GM15510 (cell line): ENCODE results near the gene TMEM62.

Experiments
- POLR2A ChIP-seq: IDR thresholded peaks from 3 replicates; pipeline ENCODE4 v1.6.1; 2011; ENCODE audit warnings: borderline replicate concordance; ENCODE audit not compliant: insufficient read length; ENCODE audit errors: extremely low read depth

Gene TMEM62

GRCh38 chr15:43105778-43106485 lies 27.5 kb upstream of the TMEM62 start, which contains the start of gene UBR1:
Gene UBR1 (minus strand): TSS chr15:43106038. CDS start chr15:43106022, 16 bp downstream.
- peak; percentile 67 for TF ChIP-seq POLR2A

- TF ChIP-seq POLR2A, result no peak
Measured at GRCh38 chr15:43106486-43106829, 26.9 kb upstream of the TMEM62 start.

GRCh38 chr15:43107751-43108150 lies 25.6 kb upstream of the TMEM62 start:
- TF ChIP-seq POLR2A, result no peak

- no peak for TF ChIP-seq POLR2A
Measured at GRCh38 chr15:43111354-43111753, 22.0 kb upstream of the TMEM62 start.

- no peak for TF ChIP-seq POLR2A
Measured at GRCh38 chr15:43118286-43118685, 15.1 kb upstream of the TMEM62 start.

DNA sequence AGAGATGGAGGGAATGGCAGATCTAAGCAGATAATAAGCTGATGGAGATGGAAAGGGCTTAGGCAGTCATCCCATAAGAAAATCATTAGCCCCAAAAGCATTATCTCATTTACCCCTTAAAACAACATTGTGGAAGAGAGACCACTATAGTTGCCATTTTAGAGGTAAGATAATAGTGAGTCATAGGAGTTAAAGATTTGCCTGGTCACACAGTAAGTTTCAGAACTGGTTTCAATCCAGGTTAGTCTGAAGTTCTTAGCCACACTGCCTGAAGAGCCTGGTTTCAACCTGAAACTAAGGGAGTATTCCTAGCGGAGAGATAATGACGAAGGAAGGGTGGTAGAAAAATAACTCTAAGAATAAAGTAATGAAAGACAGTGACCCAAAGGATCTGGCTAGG lies 14.6 kb upstream of the TMEM62 start:
- no peak for TF ChIP-seq POLR2A

DNA sequence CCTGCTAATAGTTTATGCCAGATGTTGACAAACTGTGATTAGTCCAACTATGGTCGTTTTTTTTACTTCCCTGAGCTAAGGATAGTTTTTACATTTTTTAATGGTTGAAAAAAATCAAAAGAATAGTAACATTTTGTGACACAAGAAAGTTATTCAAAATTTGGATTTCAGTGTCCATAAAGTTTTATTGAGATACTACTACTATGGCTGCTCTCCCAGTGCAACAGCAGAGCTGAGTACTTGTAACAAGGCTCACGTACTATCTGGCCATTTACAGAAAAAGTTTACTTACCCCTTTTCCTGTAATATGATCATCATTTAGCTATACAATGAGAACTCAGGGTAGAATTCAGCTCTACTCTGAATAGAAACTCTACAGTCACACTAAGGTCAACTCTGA lies 11.5 kb upstream of the TMEM62 start:
- no peak for TF ChIP-seq POLR2A

DNA sequence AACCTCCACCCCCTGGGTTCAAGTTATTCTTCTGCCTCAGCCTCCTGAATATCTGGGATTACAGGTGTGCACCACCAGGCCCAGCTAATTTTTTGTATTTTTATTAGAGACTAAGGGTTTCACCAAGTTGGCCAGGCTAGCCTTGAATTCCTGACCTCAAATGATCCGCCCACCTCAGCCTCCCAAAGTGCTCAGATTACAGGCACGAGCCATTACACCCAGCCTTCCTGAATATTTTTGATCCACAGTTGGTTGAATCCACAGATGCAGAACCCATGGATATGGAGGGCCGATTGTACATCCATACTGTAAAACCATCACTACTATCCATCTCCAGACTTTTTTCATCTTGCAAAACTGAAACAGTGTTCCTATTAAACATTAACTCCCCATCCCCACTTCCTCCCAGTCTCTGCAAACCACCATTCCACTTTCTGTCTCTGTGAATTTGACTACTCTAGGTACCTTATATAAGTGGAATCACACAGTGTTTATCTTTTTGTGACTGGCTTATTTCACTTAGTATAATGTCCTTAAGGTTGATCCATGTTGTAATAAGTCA lies 8.2 kb upstream of the TMEM62 start:
- TF ChIP-seq POLR2A, result no peak

GRCh38 chr15:43126356-43126755 lies 7.0 kb upstream of the TMEM62 start:
- no peak for TF ChIP-seq POLR2A

DNA sequence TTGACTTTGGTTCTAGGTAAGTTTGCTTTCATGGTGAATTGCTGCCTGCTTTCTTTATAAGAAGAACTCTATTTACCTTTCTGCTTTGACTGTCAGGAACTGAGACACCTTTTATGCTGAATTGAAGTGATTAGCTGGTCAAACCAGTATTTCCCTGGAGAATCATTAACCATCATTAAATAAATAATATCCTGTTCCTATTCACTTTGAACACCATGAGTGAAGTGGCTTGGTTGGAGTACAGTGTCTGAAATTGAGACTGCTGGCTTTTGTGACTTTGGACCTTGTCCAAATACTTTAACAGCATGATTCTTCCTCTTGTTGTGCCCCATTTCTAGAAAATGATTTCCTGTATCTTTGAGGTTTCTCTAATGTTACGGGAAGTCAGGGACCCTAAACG lies 5.6 kb upstream of the TMEM62 start:
- TF ChIP-seq POLR2A, result no peak

DNA sequence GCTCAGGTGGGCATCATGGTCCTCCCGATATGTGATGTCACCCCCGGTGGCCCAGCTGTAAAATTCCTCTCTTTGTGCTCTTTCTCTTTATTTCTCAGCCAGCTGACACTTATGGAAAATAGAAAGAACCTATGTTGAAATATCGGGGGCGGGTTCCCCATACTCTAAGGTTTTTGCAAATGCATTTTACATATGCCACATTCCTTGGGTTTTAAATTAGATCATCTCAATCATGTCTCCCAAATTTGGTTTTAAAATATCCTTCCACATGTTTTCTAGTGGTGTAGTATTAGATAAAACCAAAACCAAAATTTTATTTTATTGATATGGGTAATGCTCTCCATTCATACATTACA lies 4.4 kb upstream of the TMEM62 start:
- TF ChIP-seq POLR2A, result no peak

DNA sequence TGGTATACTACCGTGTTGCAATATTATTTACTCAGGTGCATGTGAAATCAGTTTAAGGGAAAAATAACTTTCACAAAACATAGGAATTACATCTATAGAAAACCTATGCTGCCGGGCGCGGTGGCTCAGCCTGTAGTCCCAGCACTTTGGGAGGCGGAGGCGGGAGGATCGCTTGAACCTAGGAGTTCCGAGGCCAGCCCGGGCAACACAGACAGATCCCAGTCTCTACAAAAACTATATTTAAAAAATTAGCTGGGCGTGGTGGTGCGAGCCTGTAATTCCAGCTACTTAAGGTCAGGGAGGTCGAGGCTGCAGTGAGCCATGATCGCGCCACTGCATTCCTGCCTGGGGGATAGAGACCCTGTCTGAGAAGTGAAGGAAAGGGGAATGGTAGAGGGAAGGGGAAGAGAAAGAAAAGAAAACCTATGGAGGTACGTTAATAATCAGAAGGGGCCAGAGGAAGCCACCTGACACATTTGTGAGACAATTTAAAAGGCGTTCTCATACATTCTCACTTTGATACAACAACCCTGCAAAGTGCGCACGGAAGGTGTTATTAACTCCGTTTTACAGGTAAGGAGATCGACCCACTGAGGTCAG lies 456 bp upstream of the TMEM62 start:
- no peak for TF ChIP-seq POLR2A

DNA sequence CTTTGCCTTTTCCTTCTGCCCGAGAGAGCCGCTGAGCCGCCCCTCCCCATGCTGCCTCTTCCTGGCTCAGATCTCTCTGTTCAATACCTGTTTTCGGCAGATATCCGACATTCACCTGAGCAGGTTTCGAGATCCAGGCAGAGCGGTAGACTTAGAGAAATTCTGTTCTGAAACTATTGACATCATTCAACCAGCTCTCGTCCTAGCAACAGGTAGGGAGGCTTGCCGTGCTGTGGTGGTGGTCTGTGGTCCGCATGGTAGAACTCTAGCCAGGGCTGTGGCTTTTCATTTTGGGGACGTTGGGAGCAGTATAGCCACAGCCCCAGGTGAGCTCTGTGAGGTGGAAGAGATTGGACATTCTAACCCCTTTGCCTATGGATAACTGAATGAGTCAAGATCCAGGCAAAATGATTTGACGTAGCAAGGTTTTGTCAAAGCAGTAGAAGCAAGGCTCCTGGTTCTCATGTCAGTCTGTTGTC lies 810 bp downstream of the TMEM62 start:
- no peak for TF ChIP-seq POLR2A

DNA sequence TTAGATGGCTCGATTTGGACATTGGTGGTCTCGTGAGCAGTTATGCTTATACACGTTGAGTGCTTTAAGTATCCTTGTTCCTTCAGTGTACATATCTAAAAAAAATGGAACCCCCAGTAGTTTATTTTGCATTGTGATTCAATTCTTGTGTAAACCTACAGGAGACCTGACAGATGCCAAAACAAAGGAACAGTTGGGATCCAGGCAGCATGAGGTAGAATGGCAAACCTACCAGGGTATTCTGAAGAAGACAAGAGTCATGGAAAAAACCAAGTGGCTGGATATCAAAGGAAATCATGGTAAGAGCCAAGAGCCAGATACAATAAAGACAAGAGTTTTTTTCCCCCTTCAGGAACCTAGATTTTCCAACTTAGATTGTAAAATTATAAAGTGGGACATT lies 2.0 kb downstream of the TMEM62 start:
- no peak for TF ChIP-seq POLR2A

GRCh38 chr15:43143203-43143941 lies 10.0 kb downstream of the TMEM62 start:
- TF ChIP-seq POLR2A, result no peak
